ENCODE measurements around the gene ARHGAP45.
"Not testable (repeated sequence)": the region's sequence is repeated elsewhere in the genome, so short reads cannot be mapped to it uniquely, and the experiment has no call there.

ARHGAP45 gene

GRCh38 chr19:1066748-1067340 lies at the start of gene ARHGAP45:
Gene ARHGAP45 (plus strand): TSS chr19:1067167. CDS start chr19:1067406, 239 bp downstream.
- peak; percentile 55 to 64 for DNase-seq

- no peak for DNase-seq
Measured at GRCh38 chr19:1017906-1018305, 49.1 kb upstream of the ARHGAP45 start.

GRCh38 chr19:1018393-1018792 lies 48.6 kb upstream of the ARHGAP45 start:
- no peak for DNase-seq

DNA sequence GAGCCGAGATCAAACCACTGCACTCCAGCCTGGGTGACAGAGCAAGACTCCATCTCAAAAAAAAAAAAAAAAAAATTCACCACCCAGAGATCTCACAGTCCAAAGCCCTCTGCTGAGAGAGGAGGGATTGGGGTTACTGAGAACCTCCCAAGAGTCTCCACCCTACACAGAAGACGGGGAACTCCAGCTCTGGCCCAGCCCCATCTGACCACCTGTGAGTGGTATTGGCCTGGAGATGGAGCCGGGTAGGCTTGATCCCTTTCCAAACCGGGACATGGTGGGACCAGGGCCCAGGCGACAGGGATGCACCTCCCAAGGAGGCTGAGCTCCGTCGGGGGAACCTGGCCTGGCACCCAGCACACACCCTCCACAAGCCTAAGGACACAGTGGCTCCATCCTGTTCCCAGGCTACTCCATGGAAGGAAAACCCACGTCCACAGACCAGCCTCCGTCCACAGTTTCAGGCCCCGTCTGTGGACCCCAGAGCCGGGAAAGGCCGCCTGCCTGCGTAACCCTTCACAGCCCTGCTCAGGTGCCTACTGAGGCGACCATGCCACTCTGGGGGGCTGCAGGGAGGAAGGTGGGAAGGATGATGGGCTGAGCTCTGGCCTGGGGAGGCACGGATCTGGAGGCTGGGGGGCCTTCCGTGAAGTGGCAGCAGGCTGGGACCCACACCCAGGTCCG lies 47.9 kb upstream of the ARHGAP45 start:
- no peak for DNase-seq

DNA sequence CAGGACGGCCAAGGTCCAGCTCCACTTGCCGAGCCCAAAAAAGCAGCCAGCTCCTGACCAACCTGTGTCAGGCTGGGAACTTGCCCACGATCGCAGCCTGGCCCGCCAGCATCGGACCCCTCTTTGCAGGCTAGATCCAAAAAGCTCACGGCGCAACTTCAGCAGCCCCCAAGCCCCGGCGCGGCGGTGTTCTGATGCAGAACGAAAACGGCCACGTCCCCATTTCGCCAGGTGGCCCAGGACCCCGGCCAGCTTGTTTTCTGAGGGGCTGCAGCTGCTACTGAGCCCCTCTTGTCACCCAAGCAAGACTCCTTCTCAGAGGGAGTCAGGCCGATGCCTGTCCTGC lies 47.4 kb upstream of the ARHGAP45 start:
- no peak for DNase-seq

DNA sequence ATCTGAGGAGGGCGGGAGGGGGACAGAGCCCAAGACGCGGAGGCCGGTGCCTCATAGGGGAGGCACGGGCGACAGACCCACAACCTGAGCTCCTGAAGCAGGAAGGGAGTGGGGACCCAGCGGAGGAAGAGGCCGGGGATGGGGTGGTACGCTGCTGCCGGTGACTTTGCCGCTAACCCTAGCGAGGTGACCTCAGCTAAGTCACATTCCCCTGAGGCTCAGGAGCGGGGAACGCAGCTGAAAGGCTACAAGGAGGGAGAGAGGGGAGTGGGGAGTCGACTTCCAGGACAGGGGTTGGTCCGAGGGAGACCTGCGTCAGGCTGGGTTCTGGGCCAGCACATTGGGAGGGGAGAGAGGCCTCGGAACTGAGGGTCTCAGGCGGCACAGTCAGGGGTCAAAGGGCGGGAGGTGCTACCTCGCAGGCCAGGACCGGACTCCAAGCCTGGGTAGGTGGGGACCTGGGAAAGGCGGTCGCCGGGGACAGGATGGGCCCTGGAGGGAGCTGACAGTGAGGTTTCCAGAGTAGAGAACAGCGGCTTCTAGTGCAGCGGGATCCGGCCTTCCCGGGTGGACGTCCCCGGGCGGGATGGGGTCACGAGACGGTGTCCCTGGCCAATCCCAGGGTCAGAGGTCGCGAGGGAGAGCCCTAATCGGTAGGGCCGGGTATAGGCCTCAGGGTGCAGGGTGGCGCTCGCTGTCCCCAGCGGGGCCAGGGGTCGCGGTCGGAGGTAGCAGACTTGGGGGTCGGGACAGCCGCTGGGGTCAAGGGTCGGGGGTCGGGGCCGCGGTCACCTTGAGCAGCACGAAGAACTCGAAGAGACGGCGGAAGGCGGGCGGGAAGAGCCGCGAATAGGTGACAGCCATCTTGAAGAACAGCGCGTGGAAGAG lies 46.7 kb upstream of the ARHGAP45 start:
- DNase-seq, result no peak

GRCh38 chr19:1020868-1021425 lies 46.0 kb upstream of the ARHGAP45 start, which contains the start of gene TMEM259:
Gene TMEM259 (minus strand): TSS chr19:1021123. CDS start chr19:1020996, 127 bp downstream.
- peak; percentile 93 to 94 for DNase-seq

DNA sequence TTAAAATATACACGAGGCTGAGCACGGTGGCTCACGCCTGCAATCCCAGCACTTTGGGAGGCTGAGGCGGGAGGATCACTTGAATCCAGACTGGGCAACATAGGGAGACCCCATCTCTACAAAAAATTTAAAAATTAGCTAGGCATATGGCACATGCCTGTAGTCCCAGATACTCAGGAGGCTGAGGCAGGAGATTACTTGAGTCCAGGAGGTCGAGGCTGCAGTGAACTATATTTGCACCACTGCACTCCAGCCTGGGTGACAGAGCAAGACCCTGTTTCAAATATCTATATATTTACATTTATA lies 43.1 kb upstream of the ARHGAP45 start:
- DNase-seq, result not testable (repeated sequence)

DNA sequence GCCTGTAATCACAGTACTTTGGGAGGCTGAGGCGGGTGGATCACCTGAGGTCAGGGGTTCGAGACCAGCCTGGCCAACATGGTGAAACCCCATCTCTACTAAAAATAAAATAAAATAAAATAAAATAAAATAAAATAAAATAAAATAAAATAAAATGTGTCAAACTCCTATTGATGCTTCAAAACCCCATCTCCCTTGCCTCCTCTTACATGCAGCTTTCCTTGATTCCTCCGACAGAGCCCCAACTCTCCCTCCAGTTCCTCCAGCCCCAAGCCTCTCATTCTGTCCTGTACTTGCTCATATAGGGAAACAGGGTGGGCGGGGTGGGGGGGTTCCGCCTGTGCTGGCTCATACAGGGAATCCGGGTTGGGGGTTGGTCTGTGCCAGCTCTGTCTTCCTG lies 41.9 kb upstream of the ARHGAP45 start:
- DNase-seq, result not testable (repeated sequence)

- peak; percentile 49 to 63 for DNase-seq
Measured at GRCh38 chr19:1025960-1026782, 40.8 kb upstream of the ARHGAP45 start, which contains the start of gene CNN2. Gene CNN2 (plus strand): TSS chr19:1026608. CDS start chr19:1026662, 54 bp downstream.

DNA sequence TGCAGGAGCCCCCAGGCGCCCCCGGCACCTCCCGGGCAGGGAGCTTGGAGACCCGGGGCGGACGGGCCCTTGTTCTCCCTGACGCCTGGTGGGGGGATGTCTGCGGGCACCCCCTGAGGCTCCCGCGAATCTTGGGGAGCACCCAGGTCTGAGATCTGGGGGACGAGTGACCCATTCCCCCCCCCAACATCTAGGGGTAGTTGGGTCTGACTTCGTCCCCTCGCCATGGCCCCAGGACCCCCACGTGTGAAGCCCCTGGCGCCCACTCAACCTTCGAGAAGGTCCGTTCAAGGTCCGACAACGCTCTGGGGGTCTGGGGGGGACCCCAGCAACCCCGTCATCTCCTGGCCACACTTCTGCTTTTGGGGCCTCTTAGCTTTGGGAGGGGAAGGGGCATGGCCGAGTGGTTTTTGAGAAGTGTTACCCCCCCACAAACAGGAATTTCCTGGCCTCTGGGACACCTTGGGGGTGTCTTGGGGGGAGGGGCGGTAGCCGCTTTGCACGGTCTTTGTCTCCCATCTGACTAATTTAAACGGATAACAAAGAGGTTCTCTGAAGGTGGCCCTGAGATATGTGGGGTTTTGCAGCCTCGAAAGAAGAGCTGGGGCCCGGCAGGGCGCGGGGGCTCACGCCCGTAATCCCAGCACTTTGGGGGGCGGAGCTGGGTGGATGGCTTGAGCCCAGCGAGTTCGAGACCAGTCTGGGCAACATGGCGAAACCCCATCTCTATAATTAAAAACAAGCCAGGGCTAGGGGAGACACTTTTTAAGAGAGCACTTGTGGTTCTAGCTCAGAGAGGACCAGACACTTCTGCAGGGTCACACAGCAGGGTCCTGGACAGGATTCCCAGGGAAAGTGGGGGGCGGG lies 40.0 kb upstream of the ARHGAP45 start:
- peak in 1 of 2 experiments; percentile 12 for DNase-seq

GRCh38 chr19:1027650-1028061 lies 39.3 kb upstream of the ARHGAP45 start:
- DNase-seq, result no peak

- DNase-seq, result peak; percentile 17 to 19
Measured at GRCh38 chr19:1028062-1028926, 38.7 kb upstream of the ARHGAP45 start.

GRCh38 chr19:1032264-1032867 lies 34.6 kb upstream of the ARHGAP45 start:
- DNase-seq, result no peak

GRCh38 chr19:1035998-1036621 lies 30.9 kb upstream of the ARHGAP45 start:
- no peak for DNase-seq

- no peak for DNase-seq
Measured at GRCh38 chr19:1037621-1038064, 29.3 kb upstream of the ARHGAP45 start.

GRCh38 chr19:1038978-1039645 lies 27.9 kb upstream of the ARHGAP45 start:
- no peak for DNase-seq

- DNase-seq, result peak; percentile 89 to 90
Measured at GRCh38 chr19:1039646-1040475, 27.1 kb upstream of the ARHGAP45 start, which contains the start of gene ABCA7. Gene ABCA7 (plus strand): TSS chr19:1040107. CDS start chr19:1041362, 1,255 bp downstream.
